ENCODE results near the gene NT5M. TPM values are rescaled to one million over a fixed set of nuclear protein-coding genes. Genes with fewer than 3 reads are reported as not detected.
A peak's percentile ranks its signal among the peaks of the same experiment; 100 is the strongest.
"Not testable (repeated sequence)": the region's sequence is repeated elsewhere in the genome, so short reads cannot be mapped to it uniquely, and the experiment has no call there.

NT5M gene
- total RNA-seq, 4 donors from 2014 or later: 1.3 to 3.5 (median 2.3) TPM

GRCh38 chr17:17264430-17264829 lies 38.7 kb upstream of the NT5M start:
- no peak for TF ChIP-seq CTCF (IDR thresholded peaks at IDR 0.05)
- DNase-seq (ENCODE audit: low spot score): no peak
- ATAC-seq (ENCODE audit: low FRiP score): no peak

- DNase-seq (ENCODE audit: low spot score) (no peak), ATAC-seq (ENCODE audit: low FRiP score) (no peak)
- no peak for TF ChIP-seq CTCF (IDR thresholded peaks at IDR 0.05)
Observed at GRCh38 chr17:17269926-17270773, 33.0 kb upstream of the NT5M start.

- no peak for TF ChIP-seq CTCF (IDR thresholded peaks at IDR 0.05)
- ATAC-seq (ENCODE audit: low FRiP score) (no peak), DNase-seq (ENCODE audit: low spot score) (no peak)
Observed at GRCh38 chr17:17275971-17276370, 27.2 kb upstream of the NT5M start.

GRCh38 chr17:17277431-17277830 lies 25.7 kb upstream of the NT5M start:
- not testable (repeated sequence) for DNase-seq (ENCODE audit: low spot score); ATAC-seq (ENCODE audit: low FRiP score)

GRCh38 chr17:17279316-17279715 lies 23.9 kb upstream of the NT5M start:
- no peak for TF ChIP-seq CTCF (IDR thresholded peaks at IDR 0.05)
- ATAC-seq (ENCODE audit: low FRiP score): no peak
- no peak for DNase-seq (ENCODE audit: low spot score)

GRCh38 chr17:17280613-17281549 lies 22.3 kb upstream of the NT5M start, which contains the start of gene COPS3:
COPS3 (minus strand) TSS chr17:17281246; CDS start chr17:17281186, 60 bp downstream.
- DNase-seq (ENCODE audit: low spot score): peak; percentile 98
- no peak for TF ChIP-seq CTCF (IDR thresholded peaks at IDR 0.05)
- peak; percentile 98 for ATAC-seq (ENCODE audit: low FRiP score)

GRCh38 chr17:17285951-17286350 lies 17.2 kb upstream of the NT5M start:
- no peak for TF ChIP-seq CTCF (IDR thresholded peaks at IDR 0.05)
- ATAC-seq (ENCODE audit: low FRiP score) (no peak), DNase-seq (ENCODE audit: low spot score) (no peak)

Data from omental fat pad (tissue), 4 donors.